GM19372 (cell line): ENCODE results near the gene CACNG1.

Source experiments
- ATAC-seq: cut with Tn5 transposase; IDR thresholded peaks from one replicate; pipeline ENCODE4 v1.9.1; 2021; ENCODE audit warnings: mild to moderate bottlenecking, low read depth, moderate library complexity; ENCODE audit not compliant: unreplicated experiment

CACNG1 gene

DNA sequence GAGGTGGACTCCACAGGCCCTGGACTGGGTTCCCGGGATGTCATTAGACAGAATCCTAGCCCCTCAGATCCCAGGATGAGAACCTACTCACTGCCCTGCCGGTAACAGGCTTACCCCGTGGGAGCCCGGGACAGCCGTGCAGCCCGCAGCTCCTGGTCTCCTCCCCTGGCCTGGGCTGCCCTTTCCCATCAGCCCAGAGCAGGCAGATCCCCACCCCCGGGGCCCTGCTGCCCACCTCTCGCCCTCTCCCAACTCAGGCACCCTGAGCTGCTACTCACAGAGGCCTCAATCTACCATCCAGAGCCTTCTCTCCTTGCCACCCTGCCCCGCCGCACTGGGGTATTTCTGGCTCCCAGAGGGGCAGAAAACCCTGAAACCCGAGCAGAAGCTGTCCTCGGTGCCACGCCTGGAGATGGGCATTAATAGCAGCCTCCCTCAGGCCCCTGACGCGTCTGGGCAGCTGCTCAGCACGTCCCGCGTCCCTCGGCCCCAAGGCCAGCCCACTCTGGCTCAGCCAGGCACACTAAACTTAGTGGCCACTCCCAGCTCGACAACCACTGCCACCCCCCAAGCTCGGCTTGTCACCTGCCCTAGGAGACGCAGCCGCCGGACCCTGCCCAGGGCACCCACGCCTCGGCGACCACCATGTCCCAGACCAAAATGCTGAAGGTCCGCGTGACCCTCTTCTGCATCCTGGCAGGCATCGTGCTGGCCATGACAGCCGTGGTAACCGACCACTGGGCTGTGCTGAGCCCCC, at the start of gene CACNG1:
TSS of gene CACNG1 (plus strand) at position 539 of the 757 bp plus-strand sequence. CDS start at position 646, 107 bp downstream.
- ATAC-seq: no peak

GRCh38 chr17:66994930-66995535, 49.3 kb upstream of the CACNG1 start:
- ATAC-seq: no peak

GRCh38 chr17:66995944-66996343, 48.4 kb upstream of the CACNG1 start:
- no peak for ATAC-seq

- ATAC-seq: no peak
Observed at GRCh38 chr17:66996926-66997325, 47.4 kb upstream of the CACNG1 start.

GRCh38 chr17:67003231-67003630, 41.1 kb upstream of the CACNG1 start:
- no peak for ATAC-seq

DNA sequence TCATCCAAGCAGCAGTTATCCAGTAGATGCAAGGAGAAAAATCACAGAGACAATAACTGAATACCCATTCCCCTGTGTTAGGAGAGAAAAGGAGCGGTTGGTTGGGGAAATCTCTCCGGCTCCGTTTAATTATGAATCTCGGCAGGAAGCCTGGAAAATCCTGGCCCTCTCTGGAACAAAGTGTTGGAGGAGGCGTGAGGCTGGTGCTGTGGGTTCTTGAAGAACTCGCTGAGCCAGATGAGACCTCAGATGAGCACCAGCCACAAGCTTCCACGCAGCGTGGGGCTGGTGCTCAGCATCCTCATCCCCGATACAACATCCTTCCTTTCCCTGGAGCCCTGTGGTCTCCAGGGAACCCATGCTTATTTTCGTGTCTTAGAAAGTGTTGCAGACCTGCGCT, 40.2 kb upstream of the CACNG1 start:
- no peak for ATAC-seq

- ATAC-seq: no peak
Observed at GRCh38 chr17:67007266-67007665, 37.1 kb upstream of the CACNG1 start.

GRCh38 chr17:67008101-67008500, 36.3 kb upstream of the CACNG1 start:
- ATAC-seq: no peak

- no peak for ATAC-seq
Observed at GRCh38 chr17:67011527-67012175, 32.7 kb upstream of the CACNG1 start.

DNA sequence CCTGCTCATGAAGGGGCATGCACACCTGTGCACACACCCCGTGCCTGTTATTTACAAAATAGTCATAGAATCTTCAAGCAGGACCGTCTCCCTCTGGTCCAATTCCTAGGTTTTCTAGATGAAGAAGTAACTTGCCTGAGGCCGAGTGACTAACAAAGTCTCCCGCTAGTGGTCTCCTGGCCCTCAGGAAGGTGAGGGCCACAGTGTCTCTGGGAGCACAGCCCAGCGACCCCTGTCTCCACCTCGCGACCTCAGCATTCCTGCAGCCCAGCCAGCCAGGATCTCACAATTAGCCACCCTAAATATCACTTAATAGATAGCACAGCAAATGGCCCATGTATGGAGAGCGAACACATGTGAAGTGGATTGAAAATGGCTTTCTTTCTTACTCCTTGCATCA, 30.5 kb upstream of the CACNG1 start:
- ATAC-seq: no peak

DNA sequence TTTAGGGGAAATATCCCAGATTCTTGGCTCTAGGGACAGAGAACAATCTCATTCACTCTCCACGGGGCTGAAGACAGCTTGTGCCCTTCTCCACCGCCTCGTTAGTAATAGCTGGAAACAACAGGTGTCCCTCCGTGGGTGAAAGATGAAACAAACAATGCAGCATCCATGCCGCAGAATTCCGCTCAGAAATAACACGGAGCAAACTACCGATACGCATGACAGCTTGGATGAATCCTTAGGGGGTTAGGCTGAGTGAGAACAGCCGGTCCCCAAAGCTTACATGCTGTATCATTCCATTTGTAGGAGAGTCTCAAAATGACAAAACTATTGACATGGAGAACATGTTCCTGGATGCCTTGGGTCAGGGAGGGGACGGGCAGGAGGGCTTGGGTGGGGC, 29.4 kb upstream of the CACNG1 start:
- no peak for ATAC-seq

GRCh38 chr17:67016039-67016762, 28.2 kb upstream of the CACNG1 start:
- no peak for ATAC-seq

DNA sequence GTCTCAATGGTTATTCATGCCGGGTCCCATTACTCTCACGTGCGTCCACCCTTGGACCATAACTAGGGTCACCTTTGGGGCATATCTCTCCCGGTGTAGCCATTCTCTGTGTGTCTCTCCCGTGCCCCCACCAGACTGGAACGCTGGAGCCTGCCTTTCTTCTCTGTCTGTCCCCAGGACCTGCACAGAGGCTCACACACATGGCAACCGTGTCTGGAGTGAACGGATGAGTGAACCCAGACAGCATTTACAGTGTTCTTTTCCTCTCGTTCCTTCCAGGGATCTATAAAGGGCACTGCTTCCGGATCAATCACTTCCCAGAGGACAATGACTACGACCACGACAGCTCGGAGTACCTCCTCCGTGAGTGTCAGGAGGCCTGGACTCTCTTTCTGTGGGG, 26.4 kb upstream of the CACNG1 start:
- no peak for ATAC-seq

DNA sequence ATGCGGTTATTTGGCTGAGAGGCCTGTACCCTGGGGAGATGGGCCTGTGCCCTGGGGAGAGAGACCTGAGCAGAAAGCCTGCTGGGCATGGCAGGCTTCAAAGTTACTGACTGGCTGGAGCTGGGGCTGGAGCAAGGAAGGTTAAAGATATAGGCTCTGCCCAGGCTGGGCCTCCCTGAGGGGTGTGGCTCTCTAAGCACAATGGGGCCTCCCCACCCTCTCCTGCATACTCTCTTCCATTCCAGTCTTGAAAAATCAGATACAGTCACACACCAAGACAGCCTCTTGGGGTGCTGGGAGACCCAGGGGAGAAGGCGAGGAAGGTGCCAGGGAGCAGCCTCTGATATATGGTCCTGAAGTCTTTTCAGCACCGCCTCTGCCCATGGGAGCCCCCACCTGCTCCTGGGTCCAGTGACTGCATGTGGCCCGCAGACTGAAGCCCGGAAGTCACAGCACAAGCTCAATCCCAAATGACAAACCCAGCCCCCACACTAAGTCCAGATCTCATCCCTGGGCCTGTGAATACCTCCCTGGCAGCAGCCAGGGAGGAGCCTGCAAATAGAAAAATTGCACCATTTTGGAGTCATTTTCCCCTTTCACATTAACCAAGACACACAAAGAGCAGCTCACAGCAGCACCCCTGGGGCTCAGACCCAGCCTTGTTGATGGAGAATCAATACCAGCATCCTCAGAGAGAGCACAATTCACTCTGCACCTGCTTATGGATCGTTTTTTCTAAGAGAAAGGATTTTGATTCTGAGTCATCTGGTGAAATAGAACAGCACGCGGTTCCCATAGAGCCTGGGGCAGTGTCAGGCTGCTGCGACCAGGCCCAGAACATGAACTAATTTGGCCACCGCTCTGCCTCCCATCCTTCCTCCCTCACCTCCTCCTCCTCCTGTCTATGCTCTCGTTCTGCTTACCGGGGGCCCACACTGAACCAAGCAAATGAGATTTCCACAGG, 25.6 kb upstream of the CACNG1 start:
- no peak for ATAC-seq

- ATAC-seq: no peak
Observed at GRCh38 chr17:67019809-67020208, 24.5 kb upstream of the CACNG1 start.

- no peak for ATAC-seq
Observed at GRCh38 chr17:67020293-67020766, 24.0 kb upstream of the CACNG1 start.

DNA sequence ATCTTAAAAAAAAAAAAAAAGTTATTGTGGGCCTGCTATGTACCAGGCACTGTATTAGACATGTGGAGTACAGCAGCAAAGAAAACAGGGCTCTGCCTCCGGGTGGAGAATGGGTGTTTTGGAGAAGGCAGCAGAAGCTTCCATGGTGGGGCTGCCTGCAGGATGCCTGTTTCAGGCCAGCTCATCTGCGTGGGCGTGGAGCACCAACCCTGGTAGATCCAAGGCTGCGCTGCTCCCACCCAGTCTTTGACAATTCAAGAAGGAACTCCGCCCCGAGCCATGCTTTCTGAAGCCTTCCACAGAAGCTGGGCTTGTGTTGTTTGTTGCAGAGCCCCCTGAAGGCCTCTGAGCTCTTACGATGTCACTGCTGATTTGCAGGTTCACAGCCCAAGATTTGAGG, 23.2 kb upstream of the CACNG1 start:
- no peak for ATAC-seq

DNA sequence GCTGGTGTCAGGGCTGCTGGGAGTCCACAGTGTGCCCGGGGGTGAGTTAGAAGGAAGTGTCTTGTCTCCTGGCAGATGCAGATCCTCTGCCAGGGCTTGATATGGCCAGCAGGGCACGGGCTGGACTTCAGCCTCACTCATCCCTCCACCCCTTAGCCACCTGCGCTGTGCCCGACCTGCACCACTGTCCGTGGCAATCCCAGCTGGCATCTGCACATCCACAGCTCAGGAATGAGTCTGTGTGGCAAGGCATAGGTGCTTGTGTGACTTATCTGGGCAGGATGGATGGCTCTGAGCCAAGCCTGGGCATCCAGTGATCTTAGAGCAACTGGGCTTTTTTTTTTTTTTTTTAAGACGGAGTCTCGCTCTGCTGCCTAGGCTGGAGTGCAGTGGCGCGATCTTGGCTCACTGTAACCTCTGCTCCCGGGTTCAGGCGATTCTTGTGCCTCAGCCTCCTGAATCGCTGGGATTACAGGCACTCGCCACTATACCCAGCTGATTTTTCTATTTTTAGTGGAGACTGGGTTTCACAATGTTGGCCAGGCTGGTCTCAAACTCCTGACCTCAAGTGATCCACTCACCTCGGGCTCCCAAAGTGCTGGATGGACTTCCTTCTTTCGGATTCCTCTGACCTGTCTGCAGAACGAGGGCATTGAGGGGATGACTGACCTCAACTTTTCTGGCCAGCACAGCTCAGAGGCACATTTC, 22.5 kb upstream of the CACNG1 start:
- no peak for ATAC-seq

DNA sequence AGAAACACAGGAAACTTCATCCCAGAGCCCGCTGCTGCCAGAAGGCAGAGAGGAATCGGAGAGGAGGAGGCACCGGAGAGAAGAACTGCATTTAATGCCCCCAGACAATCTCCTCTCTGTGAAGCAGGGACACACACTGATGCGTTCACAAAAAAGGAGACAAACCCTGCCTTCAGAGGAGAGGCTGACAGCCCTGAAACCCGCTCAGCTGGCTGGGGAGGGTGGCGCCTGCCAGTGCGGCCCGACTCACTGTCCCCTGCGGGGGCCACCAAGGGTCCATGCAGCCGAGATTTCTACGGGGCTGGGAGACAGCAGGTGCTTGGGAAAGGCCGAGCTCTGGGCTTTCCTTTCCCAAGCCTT, 21.9 kb upstream of the CACNG1 start:
- no peak for ATAC-seq
